Fibroblast of the aortic adventitia (primary cell): ENCODE results near the gene CYFIP1. TPM values are rescaled to one million over a fixed set of nuclear protein-coding genes. Genes with fewer than 3 reads are reported as not detected.

Experiments used
- DNase-seq: peaks from one replicate; pipeline ENCODE4 v3.0.0-alpha.2; 2010; ENCODE audit warnings: low read depth
- H3K4me3 ChIP-seq: 2 replicates; pipeline ENCODE4 v1.5.1; 2011; ENCODE audit warnings: low read depth, mild to moderate bottlenecking, control low read depth, low read length, moderate library complexity
- CTCF ChIP-seq: IDR thresholded peaks from 2 replicates; pipeline ENCODE4 v1.5.1; 2011; ENCODE audit warnings: mild to moderate bottlenecking, low read length, control low read depth, inconsistent platforms; ENCODE audit not compliant: insufficient read depth
- total RNA-seq: library from RNA; depleted of rRNA; stranded (reverse); fragments of >200 nt; gene quantifications from 2 replicates; pipeline ENCODE4 v1.2.3, GENCODE V29; 2012; ENCODE audit warnings: low replicate concordance

The CYFIP1 gene
- total RNA-seq, 1 donor, result 95.8 TPM

- no peak for TF ChIP-seq CTCF
- H3K4me3 ChIP-seq, result no peak overlapping the region
- DNase-seq, result no peak
Observed at GRCh38 chr15:22867886-22868285, 112.3 kb downstream of the CYFIP1 start.

GRCh38 chr15:22866079-22866478, 114.1 kb downstream of the CYFIP1 start:
- no peak overlapping the region for H3K4me3 ChIP-seq
- DNase-seq, result no peak
- no peak for TF ChIP-seq CTCF

DNA sequence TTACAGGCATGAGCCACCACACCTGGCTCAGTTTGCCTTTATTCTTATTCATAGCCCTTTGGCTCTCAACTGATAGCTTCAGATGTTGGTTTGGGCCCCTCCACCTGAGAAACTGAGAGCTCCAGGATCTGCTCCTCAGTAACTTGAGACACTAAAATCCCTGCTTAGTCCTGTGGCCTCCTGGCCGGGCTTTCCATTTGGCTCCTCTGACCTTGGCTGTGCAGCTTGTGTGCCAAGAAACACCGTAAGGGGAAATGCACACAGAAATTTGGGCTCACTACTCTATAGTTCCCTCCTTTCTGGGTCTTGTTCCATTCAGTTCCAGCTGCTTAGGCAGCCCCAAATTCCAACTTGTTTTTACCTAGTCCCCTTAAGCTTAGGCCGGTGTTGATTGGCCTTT, 116.8 kb downstream of the CYFIP1 start:
- no peak for TF ChIP-seq CTCF
- no peak for DNase-seq
- no peak overlapping the region for H3K4me3 ChIP-seq

DNA sequence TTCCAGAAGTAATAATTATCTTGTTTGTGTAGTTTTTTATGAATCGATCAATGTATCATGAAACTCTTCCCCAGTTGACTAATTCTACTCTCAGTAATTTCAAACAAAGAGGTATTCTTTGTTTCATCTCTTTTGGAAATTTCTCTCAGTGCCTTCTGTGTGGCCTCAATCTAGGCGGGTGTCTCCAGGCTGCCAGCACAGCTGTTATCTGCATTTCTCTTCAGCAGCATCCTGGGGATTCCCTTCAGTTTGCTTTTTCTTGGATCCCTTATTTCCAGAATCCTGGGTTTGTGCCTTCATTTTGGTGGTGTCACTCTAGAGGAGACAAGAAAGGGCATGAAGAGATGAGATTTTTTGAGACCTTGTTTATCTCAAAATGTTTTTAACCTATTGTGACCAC, 119.0 kb downstream of the CYFIP1 start:
- no peak for DNase-seq
- no peak for TF ChIP-seq CTCF
- H3K4me3 ChIP-seq, result no peak overlapping the region

DNA sequence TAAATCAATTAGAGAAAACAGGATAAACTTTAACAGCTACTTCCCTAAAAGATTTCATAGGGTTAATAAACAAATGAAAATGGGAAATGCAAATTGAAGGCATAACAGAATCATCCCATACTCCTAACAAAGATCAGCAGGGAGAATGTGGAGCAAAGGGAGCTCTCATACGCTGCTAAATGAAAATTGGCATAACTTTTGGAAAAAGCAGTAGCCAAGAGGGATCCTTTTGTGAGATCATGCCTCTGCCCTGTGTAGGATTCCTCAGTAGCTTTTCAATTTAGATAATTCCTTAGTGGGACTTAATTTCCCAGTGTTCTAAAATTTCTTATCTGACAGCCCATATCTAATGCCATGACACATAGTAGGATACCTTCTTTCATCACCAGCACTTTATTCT, 123.5 kb downstream of the CYFIP1 start:
- no peak for TF ChIP-seq CTCF
- no peak overlapping the region for H3K4me3 ChIP-seq
- DNase-seq, result no peak

DNA sequence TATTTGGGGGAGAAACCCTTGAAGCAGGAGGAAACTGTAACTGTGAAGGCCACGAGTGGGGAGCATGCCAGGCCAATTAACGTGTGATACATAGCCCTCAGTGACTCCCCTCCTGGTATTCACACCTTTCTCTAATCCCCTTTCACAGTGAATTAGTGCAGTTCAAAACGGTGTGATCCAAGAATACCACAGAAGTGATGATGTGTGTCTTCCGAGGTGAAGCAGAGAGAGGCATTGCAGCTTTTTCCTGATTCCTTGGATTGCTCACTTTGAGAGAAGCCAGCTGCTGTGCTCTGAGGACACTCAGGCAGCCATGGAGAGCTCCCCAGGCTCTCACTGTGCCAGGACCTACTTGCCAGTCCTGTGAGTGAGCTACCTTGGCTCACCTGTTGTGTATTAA, 124.4 kb downstream of the CYFIP1 start:
- H3K4me3 ChIP-seq, result no peak overlapping the region
- no peak for TF ChIP-seq CTCF

DNA sequence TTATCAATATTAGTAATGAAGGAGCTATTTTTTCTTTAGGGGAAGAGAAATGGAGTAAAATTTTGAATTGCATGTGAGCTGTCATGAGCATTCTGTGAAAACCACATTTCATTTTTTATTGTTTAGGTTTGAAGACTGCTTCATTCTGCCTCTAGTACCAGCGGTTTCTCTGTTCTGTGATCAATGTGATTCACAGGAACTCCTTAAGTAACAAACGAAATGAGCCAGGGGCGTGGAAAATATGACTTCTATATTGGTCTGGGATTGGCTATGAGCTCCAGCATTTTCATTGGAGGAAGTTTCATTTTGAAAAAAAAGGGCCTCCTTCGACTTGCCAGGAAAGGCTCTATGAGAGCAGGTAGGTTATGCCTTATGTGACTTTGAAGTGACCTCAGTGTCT, 128.7 kb downstream of the CYFIP1 start:
- no peak overlapping the region for H3K4me3 ChIP-seq

More for the DNA sequence above, 124.4 kb downstream of the CYFIP1 start:
- DNase-seq, result no peak

More for the DNA sequence above, 128.7 kb downstream of the CYFIP1 start:
- DNase-seq, result no peak
- TF ChIP-seq CTCF, result no peak
